ENCODE data around the gene DMGDH.

The DMGDH gene

DNA sequence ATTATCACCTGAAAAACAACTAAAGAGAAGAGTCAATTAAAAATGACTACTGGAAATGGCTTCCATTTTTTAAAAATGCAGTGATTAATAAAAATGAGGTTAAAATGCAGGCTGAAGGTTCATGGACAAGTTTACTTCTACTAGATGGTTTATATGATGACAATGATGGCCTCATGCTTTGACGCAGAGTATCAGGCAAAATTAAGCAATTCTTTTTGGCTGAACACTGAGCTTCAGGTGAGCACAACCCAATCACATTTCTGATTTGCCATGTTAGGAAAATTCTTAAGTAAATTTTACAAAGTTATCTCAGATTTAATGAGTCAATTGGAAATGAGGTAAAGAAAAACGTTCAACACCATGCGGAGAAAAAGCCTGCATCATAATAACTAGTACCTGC lies 22.3 kb downstream of the DMGDH start:
- TF ChIP-seq YY1 (IDR thresholded peaks at IDR 0.05; ENCODE audit: low read depth) (no peak), RAD21 (IDR thresholded peaks at IDR 0.05; ENCODE audit: low read depth) (no peak), EP300 (IDR thresholded peaks at IDR 0.05; ENCODE audit: borderline replicate concordance) (no peak), TAF1 (IDR thresholded peaks at IDR 0.05; ENCODE audit: low read depth) (no peak), ZBTB7A (IDR thresholded peaks at IDR 0.05; ENCODE audit: low read depth) (no peak), NFIC (IDR thresholded peaks at IDR 0.05) (no peak), CREB1 (IDR thresholded peaks at IDR 0.05; ENCODE audit: low read depth) (no peak), FOXM1 (IDR thresholded peaks at IDR 0.05; ENCODE audit: borderline replicate concordance, low read depth) (no peak), CEBPB (IDR thresholded peaks at IDR 0.05) (no peak), EGR1 (IDR thresholded peaks at IDR 0.05) (no peak), TEAD4 (IDR thresholded peaks at IDR 0.05) (no peak), TCF12 (IDR thresholded peaks at IDR 0.05; ENCODE audit: low read depth) (no peak)
- TF ChIP-seq, protein P1, sequence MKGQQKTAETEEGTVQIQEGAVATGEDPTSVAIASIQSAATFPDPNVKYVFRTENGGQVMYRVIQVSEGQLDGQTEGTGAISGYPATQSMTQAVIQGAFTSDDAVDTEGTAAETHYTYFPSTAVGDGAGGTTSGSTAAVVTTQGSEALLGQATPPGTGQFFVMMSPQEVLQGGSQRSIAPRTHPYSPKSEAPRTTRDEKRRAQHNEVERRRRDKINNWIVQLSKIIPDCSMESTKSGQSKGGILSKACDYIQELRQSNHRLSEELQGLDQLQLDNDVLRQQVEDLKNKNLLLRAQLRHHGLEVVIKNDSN (IDR thresholded peaks at IDR 0.05): no peak
- TF ChIP-seq, protein P2, sequence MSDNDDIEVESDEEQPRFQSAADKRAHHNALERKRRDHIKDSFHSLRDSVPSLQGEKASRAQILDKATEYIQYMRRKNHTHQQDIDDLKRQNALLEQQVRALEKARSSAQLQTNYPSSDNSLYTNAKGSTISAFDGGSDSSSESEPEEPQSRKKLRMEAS (IDR thresholded peaks at IDR 0.05): no peak
- TF ChIP-seq, protein P3, sequence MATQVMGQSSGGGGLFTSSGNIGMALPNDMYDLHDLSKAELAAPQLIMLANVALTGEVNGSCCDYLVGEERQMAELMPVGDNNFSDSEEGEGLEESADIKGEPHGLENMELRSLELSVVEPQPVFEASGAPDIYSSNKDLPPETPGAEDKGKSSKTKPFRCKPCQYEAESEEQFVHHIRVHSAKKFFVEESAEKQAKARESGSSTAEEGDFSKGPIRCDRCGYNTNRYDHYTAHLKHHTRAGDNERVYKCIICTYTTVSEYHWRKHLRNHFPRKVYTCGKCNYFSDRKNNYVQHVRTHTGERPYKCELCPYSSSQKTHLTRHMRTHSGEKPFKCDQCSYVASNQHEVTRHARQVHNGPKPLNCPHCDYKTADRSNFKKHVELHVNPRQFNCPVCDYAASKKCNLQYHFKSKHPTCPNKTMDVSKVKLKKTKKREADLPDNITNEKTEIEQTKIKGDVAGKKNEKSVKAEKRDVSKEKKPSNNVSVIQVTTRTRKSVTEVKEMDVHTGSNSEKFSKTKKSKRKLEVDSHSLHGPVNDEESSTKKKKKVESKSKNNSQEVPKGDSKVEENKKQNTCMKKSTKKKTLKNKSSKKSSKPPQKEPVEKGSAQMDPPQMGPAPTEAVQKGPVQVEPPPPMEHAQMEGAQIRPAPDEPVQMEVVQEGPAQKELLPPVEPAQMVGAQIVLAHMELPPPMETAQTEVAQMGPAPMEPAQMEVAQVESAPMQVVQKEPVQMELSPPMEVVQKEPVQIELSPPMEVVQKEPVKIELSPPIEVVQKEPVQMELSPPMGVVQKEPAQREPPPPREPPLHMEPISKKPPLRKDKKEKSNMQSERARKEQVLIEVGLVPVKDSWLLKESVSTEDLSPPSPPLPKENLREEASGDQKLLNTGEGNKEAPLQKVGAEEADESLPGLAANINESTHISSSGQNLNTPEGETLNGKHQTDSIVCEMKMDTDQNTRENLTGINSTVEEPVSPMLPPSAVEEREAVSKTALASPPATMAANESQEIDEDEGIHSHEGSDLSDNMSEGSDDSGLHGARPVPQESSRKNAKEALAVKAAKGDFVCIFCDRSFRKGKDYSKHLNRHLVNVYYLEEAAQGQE (IDR thresholded peaks at IDR 0.05; ENCODE audit: low read depth): no peak

DNA sequence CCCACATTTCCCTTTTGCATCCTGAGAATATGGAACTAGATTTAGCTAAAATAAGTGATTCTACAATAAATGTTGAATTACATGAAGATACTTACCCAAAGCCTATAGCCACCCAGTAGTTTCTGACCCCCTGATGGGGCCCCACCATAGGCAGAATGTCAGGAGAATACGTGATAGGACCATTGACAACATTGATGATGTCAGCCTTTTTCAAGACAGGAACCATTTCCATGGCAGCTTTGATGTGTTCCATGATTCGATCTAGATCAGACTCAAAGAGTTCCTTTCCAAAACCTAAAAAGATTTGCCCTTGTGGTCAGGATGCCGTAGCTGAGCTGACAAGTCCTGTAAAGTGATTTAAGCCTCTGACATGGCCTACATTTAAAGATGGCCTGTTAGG lies 27.3 kb downstream of the DMGDH start:
- TF ChIP-seq, protein P3 (IDR thresholded peaks at IDR 0.05; ENCODE audit: low read depth): no peak
- no peak for TF ChIP-seq TEAD4 (IDR thresholded peaks at IDR 0.05)
- no peak for TF ChIP-seq ZBTB7A (IDR thresholded peaks at IDR 0.05; ENCODE audit: low read depth)
- TF ChIP-seq YY1 (IDR thresholded peaks at IDR 0.05; ENCODE audit: low read depth): no peak
- TF ChIP-seq NFIC (IDR thresholded peaks at IDR 0.05): no peak
- TF ChIP-seq CREB1 (IDR thresholded peaks at IDR 0.05; ENCODE audit: low read depth): no peak
- no peak for TF ChIP-seq CEBPB (IDR thresholded peaks at IDR 0.05)
- no peak for TF ChIP-seq EGR1 (IDR thresholded peaks at IDR 0.05)
- no peak for TF ChIP-seq TCF12 (IDR thresholded peaks at IDR 0.05; ENCODE audit: low read depth)
- no peak for TF ChIP-seq EP300 (IDR thresholded peaks at IDR 0.05; ENCODE audit: borderline replicate concordance)
- TF ChIP-seq, protein P2 (IDR thresholded peaks at IDR 0.05): no peak
- TF ChIP-seq TAF1 (IDR thresholded peaks at IDR 0.05; ENCODE audit: low read depth): no peak
- no peak for TF ChIP-seq FOXM1 (IDR thresholded peaks at IDR 0.05; ENCODE audit: borderline replicate concordance, low read depth)
- no peak for TF ChIP-seq RAD21 (IDR thresholded peaks at IDR 0.05; ENCODE audit: low read depth)
- TF ChIP-seq, protein P1 (IDR thresholded peaks at IDR 0.05): no peak

- TF ChIP-seq, protein P3 (IDR thresholded peaks at IDR 0.05; ENCODE audit: low read depth): no peak
- TF ChIP-seq, protein P2 (IDR thresholded peaks at IDR 0.05): no peak
- TF ChIP-seq CREB1 (IDR thresholded peaks at IDR 0.05; ENCODE audit: low read depth): no peak
- TF ChIP-seq, protein P1 (IDR thresholded peaks at IDR 0.05): no peak
- TF ChIP-seq ZBTB7A (IDR thresholded peaks at IDR 0.05; ENCODE audit: low read depth): no peak
- no peak for TF ChIP-seq TCF12 (IDR thresholded peaks at IDR 0.05; ENCODE audit: low read depth)
- no peak for TF ChIP-seq NFIC (IDR thresholded peaks at IDR 0.05)
- TF ChIP-seq FOXM1 (IDR thresholded peaks at IDR 0.05; ENCODE audit: borderline replicate concordance, low read depth): no peak
- no peak for TF ChIP-seq YY1 (IDR thresholded peaks at IDR 0.05; ENCODE audit: low read depth)
- TF ChIP-seq TEAD4 (IDR thresholded peaks at IDR 0.05): no peak
- no peak for TF ChIP-seq TAF1 (IDR thresholded peaks at IDR 0.05; ENCODE audit: low read depth)
- no peak for TF ChIP-seq RAD21 (IDR thresholded peaks at IDR 0.05; ENCODE audit: low read depth)
- no peak for TF ChIP-seq EGR1 (IDR thresholded peaks at IDR 0.05)
- no peak for TF ChIP-seq EP300 (IDR thresholded peaks at IDR 0.05; ENCODE audit: borderline replicate concordance)
Observed at GRCh38 chr5:79036769-79037168, 32.7 kb downstream of the DMGDH start.

Measured in Ishikawa (cell line).